ENCODE measurements around the gene FAM241A. TPM values are rescaled to one million over a fixed set of nuclear protein-coding genes. Genes with fewer than 3 reads are reported as not detected.

Gene FAM241A
- total and polyA plus RNA-seq, 9 of the 15 experiments (the other 6 are each of a cell fraction or from before 2014, with no cell fraction given) = 2.3 to 8.5 (median 5.3) TPM

DNA sequence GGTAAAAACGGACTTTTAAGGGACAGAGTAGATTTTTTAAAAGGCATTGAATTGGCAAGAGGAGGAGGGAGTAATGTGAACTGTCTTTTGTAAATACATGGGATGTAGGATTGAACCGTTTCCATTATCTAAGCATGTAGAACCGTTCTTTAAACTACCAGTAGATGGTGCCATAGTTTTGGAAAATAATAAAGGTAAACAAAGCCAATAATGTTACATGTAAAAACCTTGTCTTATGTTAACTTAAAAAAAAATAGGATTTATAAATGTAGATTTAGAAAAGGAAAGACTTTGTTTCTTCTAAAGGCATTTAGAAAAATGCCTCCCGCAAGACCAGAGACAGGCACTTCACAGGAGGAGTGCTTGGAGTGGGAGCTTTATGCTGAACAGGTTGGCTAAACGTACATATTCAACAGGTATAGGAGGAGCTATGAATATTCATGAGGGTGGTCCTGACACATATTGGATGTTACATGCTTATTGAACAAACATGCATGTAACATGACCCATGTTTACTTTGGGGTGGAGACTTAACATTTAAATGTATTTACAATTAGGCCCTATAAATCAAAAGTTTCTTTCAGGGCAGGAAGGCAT lies 45.5 kb upstream of the FAM241A start (continued):
- TF ChIP-seq, protein P1, sequence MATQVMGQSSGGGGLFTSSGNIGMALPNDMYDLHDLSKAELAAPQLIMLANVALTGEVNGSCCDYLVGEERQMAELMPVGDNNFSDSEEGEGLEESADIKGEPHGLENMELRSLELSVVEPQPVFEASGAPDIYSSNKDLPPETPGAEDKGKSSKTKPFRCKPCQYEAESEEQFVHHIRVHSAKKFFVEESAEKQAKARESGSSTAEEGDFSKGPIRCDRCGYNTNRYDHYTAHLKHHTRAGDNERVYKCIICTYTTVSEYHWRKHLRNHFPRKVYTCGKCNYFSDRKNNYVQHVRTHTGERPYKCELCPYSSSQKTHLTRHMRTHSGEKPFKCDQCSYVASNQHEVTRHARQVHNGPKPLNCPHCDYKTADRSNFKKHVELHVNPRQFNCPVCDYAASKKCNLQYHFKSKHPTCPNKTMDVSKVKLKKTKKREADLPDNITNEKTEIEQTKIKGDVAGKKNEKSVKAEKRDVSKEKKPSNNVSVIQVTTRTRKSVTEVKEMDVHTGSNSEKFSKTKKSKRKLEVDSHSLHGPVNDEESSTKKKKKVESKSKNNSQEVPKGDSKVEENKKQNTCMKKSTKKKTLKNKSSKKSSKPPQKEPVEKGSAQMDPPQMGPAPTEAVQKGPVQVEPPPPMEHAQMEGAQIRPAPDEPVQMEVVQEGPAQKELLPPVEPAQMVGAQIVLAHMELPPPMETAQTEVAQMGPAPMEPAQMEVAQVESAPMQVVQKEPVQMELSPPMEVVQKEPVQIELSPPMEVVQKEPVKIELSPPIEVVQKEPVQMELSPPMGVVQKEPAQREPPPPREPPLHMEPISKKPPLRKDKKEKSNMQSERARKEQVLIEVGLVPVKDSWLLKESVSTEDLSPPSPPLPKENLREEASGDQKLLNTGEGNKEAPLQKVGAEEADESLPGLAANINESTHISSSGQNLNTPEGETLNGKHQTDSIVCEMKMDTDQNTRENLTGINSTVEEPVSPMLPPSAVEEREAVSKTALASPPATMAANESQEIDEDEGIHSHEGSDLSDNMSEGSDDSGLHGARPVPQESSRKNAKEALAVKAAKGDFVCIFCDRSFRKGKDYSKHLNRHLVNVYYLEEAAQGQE (IDR thresholded peaks at IDR 0.05; ENCODE audit: borderline replicate concordance) = peak; percentile 80
- TF ChIP-seq, protein P1 (CRISPR knock-in tag; IDR thresholded peaks at IDR 0.05; ENCODE audit: low read depth) = no peak
- TF ChIP-seq EHMT2 (IDR thresholded peaks at IDR 0.05) (no peak), ZNF436 (CRISPR knock-in tag; IDR thresholded peaks at IDR 0.05) (no peak), FOXK2 (conservative IDR thresholded peaks at IDR 0.05 in 1 of 2, IDR thresholded peaks at IDR 0.05 in 1 of 2; ENCODE audit: low read depth in 2 of 2) (peak; percentile 87 to 92), FOXJ2 (tag; IDR thresholded peaks at IDR 0.05) (peak; percentile 81), BCL6 (CRISPR knock-in tag; IDR thresholded peaks at IDR 0.05) (no peak), CAMTA2 (CRISPR knock-in tag; conservative IDR thresholded peaks at IDR 0.05) (no peak), YBX1 (IDR thresholded peaks at IDR 0.05) (no peak), CSDE1 (IDR thresholded peaks at IDR 0.05) (0 out of 4 replicates have a peak, but pooled peaks of 1 of the 2 experiments have one; percentile 49), CC2D1A (IDR thresholded peaks at IDR 0.05) (0 out of 2 replicates have a peak, but pooled peaks have one; percentile 32), TAF9B (IDR thresholded peaks at IDR 0.05; ENCODE audit: partially characterized antibody) (peak; percentile 23), FOXP1 (CRISPR knock-in tag; IDR thresholded peaks at IDR 0.05) (no peak), PTBP1 (IDR thresholded peaks at IDR 0.05; ENCODE audit: low read depth, low read length) (no peak), SMC3 (conservative IDR thresholded peaks at IDR 0.05; ENCODE audit: insufficient read depth, low read depth, low read length) (0 out of 2 replicates have a peak, but pooled peaks have one; percentile 42), ZNF785 (CRISPR knock-in tag; IDR thresholded peaks at IDR 0.05) (no peak)
- TF ChIP-seq, protein P2, sequence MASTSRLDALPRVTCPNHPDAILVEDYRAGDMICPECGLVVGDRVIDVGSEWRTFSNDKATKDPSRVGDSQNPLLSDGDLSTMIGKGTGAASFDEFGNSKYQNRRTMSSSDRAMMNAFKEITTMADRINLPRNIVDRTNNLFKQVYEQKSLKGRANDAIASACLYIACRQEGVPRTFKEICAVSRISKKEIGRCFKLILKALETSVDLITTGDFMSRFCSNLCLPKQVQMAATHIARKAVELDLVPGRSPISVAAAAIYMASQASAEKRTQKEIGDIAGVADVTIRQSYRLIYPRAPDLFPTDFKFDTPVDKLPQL (IDR thresholded peaks at IDR 0.05; ENCODE audit: extremely low read depth, insufficient read length) = no peak
- TF ChIP-seq, protein P3, sequence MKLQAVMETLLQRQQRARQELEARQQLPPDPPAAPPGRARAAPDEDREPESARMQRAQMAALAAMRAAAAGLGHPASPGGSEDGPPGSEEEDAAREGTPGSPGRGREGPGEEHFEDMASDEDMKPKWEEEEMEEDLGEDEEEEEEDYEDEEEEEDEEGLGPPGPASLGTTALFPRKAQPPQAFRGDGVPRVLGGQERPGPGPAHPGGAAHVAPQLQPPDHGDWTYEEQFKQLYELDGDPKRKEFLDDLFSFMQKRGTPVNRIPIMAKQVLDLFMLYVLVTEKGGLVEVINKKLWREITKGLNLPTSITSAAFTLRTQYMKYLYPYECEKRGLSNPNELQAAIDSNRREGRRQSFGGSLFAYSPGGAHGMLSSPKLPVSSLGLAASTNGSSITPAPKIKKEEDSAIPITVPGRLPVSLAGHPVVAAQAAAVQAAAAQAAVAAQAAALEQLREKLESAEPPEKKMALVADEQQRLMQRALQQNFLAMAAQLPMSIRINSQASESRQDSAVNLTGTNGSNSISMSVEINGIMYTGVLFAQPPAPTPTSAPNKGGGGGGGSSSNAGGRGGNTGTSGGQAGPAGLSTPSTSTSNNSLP (IDR thresholded peaks at IDR 0.05; ENCODE audit: borderline replicate concordance, low read depth, low read length) = 0 out of 2 replicates have a peak, but pooled peaks have one; percentile 12

Measured in K562 (cell line).